IMR-90 (cell line): ENCODE data around the gene CDK6. TPM values are rescaled to one million over a fixed set of nuclear protein-coding genes. Genes with fewer than 3 reads are reported as not detected.

ENCODE experiments used
- ATAC-seq: fragments of 200-7000 bp; cut with Tn5 transposase; 2 replicates; pipeline ENCODE4 v1.9.1; 2020; ENCODE audit warnings: low read depth, mild to moderate bottlenecking, moderate library complexity
- BruUV-seq: library from RNA; stranded (reverse); fragments of 400-500 nt; replicated peaks from 2 replicates; lab custom pipeline; 2021; lab: Mats Ljungman, UMichigan
- CTCF ChIA-PET: fragments of 300-600 bp; formaldehyde crosslinking; extraction: SDS; loops from one replicate; lab custom pipeline; 2021; ENCODE audit warnings: antibody characterized with exemption; lab: Yijun Ruan, JAX
- POLR2A ChIA-PET: fragments of 300-600 bp; sonication (Branson Sonifier 250); formaldehyde crosslinking; loops from one replicate; lab custom pipeline; 2022; ENCODE audit warnings: antibody characterized with exemption; ENCODE audit not compliant: unreplicated experiment; lab: Charles Lee
- DNase-seq: peaks from one replicate; pipeline ENCODE4 v3.0.0; 2013
- H2AFZ ChIP-seq: replicated peaks from 2 replicates; pipeline ENCODE3; 2013; ENCODE audit warnings: low read length, mild to moderate bottlenecking; ENCODE audit not compliant: poor library complexity
- H2AK5ac ChIP-seq: 2 replicates; pipeline ENCODE4 v1.6.1; 2013; ENCODE audit warnings: low read depth, low read length, inconsistent platforms
- H2AK9ac ChIP-seq: replicated peaks from 2 replicates; pipeline ENCODE3; 2013; ENCODE audit warnings: mild to moderate bottlenecking, low read depth, low read length, moderate library complexity; ENCODE audit not compliant: poor library complexity
- H2BK120ac ChIP-seq: 2 replicates; pipeline ENCODE4 v1.6.1; 2013; ENCODE audit warnings: low read depth, low read length, inconsistent platforms
- H2BK15ac ChIP-seq: 3 replicates; pipeline ENCODE4 v1.6.1; 2013; ENCODE audit warnings: low read depth, low read length, inconsistent platforms
- H2BK20ac ChIP-seq: 2 replicates; pipeline ENCODE4 v1.6.1; 2013; ENCODE audit warnings: low read depth, mild to moderate bottlenecking, inconsistent platforms, low read length, moderate library complexity
- H2BK5ac ChIP-seq: 2 replicates; pipeline ENCODE4 v1.6.1; 2013; ENCODE audit warnings: mild to moderate bottlenecking, low read depth, low read length, inconsistent platforms; ENCODE audit not compliant: poor library complexity, severe bottlenecking
- H3K14ac ChIP-seq: replicated peaks from 2 replicates; pipeline ENCODE4 v1.6.1; 2013; ENCODE audit warnings: low read depth, low read length, inconsistent platforms
- H3K18ac ChIP-seq: 2 replicates; pipeline ENCODE4 v1.6.1; 2013; ENCODE audit warnings: low read depth, low read length, control low read depth
- H3K23ac ChIP-seq: 2 replicates; pipeline ENCODE4 v1.6.1; 2013; ENCODE audit warnings: low read depth, low read length, inconsistent platforms
- H3K27ac ChIP-seq: 2 replicates; pipeline ENCODE4 v1.5.1; 2013; ENCODE audit warnings: mild to moderate bottlenecking, control low read depth, low read length; ENCODE audit not compliant: insufficient read depth
- H3K27me3 ChIP-seq: 2 replicates; pipeline ENCODE4 v1.6.1; 2013; ENCODE audit warnings: low read length; ENCODE audit not compliant: control insufficient read depth, insufficient read depth
- H3K36me3 ChIP-seq: 2 replicates; pipeline ENCODE4 v1.6.1; 2013; ENCODE audit warnings: low read length, mixed read lengths; ENCODE audit not compliant: control insufficient read depth, insufficient read depth
- H3K4ac ChIP-seq: 2 replicates; pipeline ENCODE4 v1.6.1; 2013; ENCODE audit warnings: low read depth, low read length, inconsistent platforms
- H3K4me1 ChIP-seq: 2 replicates; pipeline ENCODE4 v1.6.1; 2013; ENCODE audit warnings: low read length, mixed read lengths; ENCODE audit not compliant: control insufficient read depth, insufficient read depth
- H3K4me2 ChIP-seq: 2 replicates; pipeline ENCODE4 v1.6.1; 2013; ENCODE audit warnings: low read depth, mild to moderate bottlenecking, control low read depth, low read length, moderate library complexity
- H3K4me3 ChIP-seq: 2 replicates; pipeline ENCODE4 v1.5.1; 2013; ENCODE audit warnings: low read depth, mild to moderate bottlenecking, control low read depth, low read length, moderate library complexity; ENCODE audit not compliant: insufficient read depth
- H3K56ac ChIP-seq: 2 replicates; pipeline ENCODE4 v1.6.1; 2013; ENCODE audit warnings: low read length, inconsistent platforms; ENCODE audit not compliant: insufficient read depth; ENCODE audit errors: extremely low read depth
- H3K79me1 ChIP-seq, 2 experiments: 2 replicates each; pipeline ENCODE4 v1.6.1; 2013; ENCODE audit warnings: low read length in 2 of 2, inconsistent platforms in 1 of 2, low read depth in 1 of 2
- H3K9ac ChIP-seq: 2 replicates; pipeline ENCODE4 v1.6.1; 2013; ENCODE audit warnings: low read depth, low read length, control low read depth
- H3K9me1 ChIP-seq: 2 replicates; pipeline ENCODE4 v1.6.1; 2013; ENCODE audit warnings: low read length, inconsistent platforms; ENCODE audit not compliant: insufficient read depth
- H3K9me3 ChIP-seq: 2 replicates; pipeline ENCODE4 v1.6.1; 2013; ENCODE audit warnings: low read length; ENCODE audit not compliant: control insufficient read depth, insufficient read depth
- H4K20me1 ChIP-seq: 2 replicates; pipeline ENCODE4 v1.6.1; 2013; ENCODE audit warnings: low read length, inconsistent platforms; ENCODE audit not compliant: insufficient read depth
- H4K5ac ChIP-seq: 2 replicates; pipeline ENCODE4 v1.6.1; 2013; ENCODE audit warnings: mild to moderate bottlenecking, low read depth, low read length, control low read depth
- H4K8ac ChIP-seq, 2 experiments: 2 replicates each; pipeline ENCODE4 v1.6.1; 2013; ENCODE audit warnings: low read depth in 2 of 2, low read length in 2 of 2, control low read depth in 1 of 2, inconsistent platforms in 1 of 2
- H4K91ac ChIP-seq: 2 replicates; pipeline ENCODE4 v1.6.1; 2013; ENCODE audit warnings: low read depth, low read length, inconsistent platforms; ENCODE audit not compliant: insufficient read depth
- CHD1 ChIP-seq: IDR thresholded peaks from 2 replicates; pipeline ENCODE4 v1.6.1; 2012; ENCODE audit warnings: low read depth, low read length, improper control_type of control experiment
- ELK1 ChIP-seq: fragments of 150-350 bp; IDR thresholded peaks from 2 replicates; pipeline ENCODE4 v1.6.1; 2016; ENCODE audit warnings: low read depth, mild to moderate bottlenecking, low read length, moderate library complexity, borderline replicate concordance
- FOS ChIP-seq: fragments of 150-350 bp; IDR thresholded peaks from 2 replicates; pipeline ENCODE4 v1.6.1; 2016; ENCODE audit warnings: low read depth, low read length
- NFE2L2 ChIP-seq: fragments of 150-350 bp; IDR thresholded peaks from 2 replicates; pipeline ENCODE4 v1.6.1; 2016; ENCODE audit warnings: low read depth, mild to moderate bottlenecking, low read length
- WGBS, 2 experiments: methylation state at CpG; one replicate each; pipeline versions ENCODE4 v1.1.5 to v1.1.7; 2013; ENCODE audit warnings: missing lambda C conversion rate in 2 of 2; ENCODE audit not compliant: insufficient read length in 1 of 2; ENCODE audit errors: extremely low coverage in 2 of 2; 5-methylcytosine and 5-hydroxymethylcytosine counted together
- dilution Hi-C: fragments of 300-500 bp; cut with HindIII; formaldehyde crosslinking; loops from one replicate; pipeline ENCODE4 v1.14.3; 2018; ENCODE audit warnings: low sequenced_read_pairs; ENCODE audit not compliant: unreplicated experiment
- in situ Hi-C: fragments of 300-500 bp; cut with MboI; formaldehyde crosslinking; loops from 3 replicates; pipeline ENCODE4 v1.14.3; 2019; ENCODE audit warnings: low sequenced_read_pairs, inconsistent platforms, mixed read lengths
- intact Hi-C: fragments of 100-400 bp; cut with micrococcal nuclease; formaldehyde crosslinking; loops from 2 replicates; pipeline ENCODE4 v1.10.0; 2022
- polyA plus RNA-seq, 3 experiments: library from polyadenylated mRNA; depleted of rRNA; stranded (reverse); fragments of >200 nt; gene quantifications; 2 replicates each; pipeline ENCODE4 v1.2.3, GENCODE V29; 2012; ENCODE audit warnings: low replicate concordance in 1 of 3
- total RNA-seq: library from RNA; depleted of rRNA; stranded (reverse); fragments of >200 nt; gene quantifications from 2 replicates; pipeline ENCODE4 v1.2.3, GENCODE V29; 2012

Gene CDK6
- total and polyA plus RNA-seq, 2 of the 4 experiments (the other 2 are of a cell fraction) = 21.5 to 195 TPM

DNA sequence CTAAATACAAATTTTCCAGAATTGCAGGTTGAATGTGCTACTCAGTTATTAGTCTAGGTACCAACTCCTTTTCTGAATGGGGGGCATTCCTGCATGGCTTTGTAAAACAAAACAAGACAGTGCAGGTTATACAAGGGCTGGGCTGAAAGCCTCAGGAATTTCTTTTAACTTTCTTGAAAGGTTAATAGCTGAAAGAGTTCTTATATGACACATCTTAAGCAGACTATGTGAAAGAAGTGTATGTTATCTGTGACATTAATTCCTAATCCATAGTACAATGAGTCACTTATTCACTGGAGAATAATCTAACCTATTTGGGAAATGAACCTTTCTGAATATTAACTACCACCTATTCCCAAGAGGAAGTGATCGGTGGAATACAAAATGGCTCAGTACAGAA is 130.5 kb downstream of the CDK6 start:
- DNase-seq (no peak), ATAC-seq (no peak)
- H3K27me3 ChIP-seq = no peaks in the 10 kb centered on the region
- ChIA-PET POLR2A (no interaction called here), CTCF (interaction anchor here (1.5 kb wide), 1 partner anchor 13 kb away, joined by 5 read pairs; no protein-coding TSS in a partner anchor)
- no peak overlapping the region for H2AK9ac ChIP-seq
- H3K27ac ChIP-seq = no peak overlapping the region
- H2BK20ac ChIP-seq = no peak overlapping the region
- no CpG with 5 or more reads among the region's 1 CpG for WGBS, 2 experiments
- peaks cover 4% of the 10 kb centered on the region; the same call in 1 of the 2 replicates for H4K20me1 ChIP-seq
- H3K23ac ChIP-seq = no peak overlapping the region
- no peak overlapping the region for H2AK5ac ChIP-seq
- no peak overlapping the region for H3K4me2 ChIP-seq
- peaks cover 15% of the 10 kb centered on the region for H3K9me1 ChIP-seq
- no peak overlapping the region for H3K9ac ChIP-seq
- H3K4me1 ChIP-seq = peaks cover 9% of the 10 kb centered on the region
- no peak overlapping the region for H4K8ac ChIP-seq
- no peak overlapping the region for H3K56ac ChIP-seq
- H3K14ac ChIP-seq = no peak overlapping the region
- H3K18ac ChIP-seq = no peak overlapping the region
- peaks cover 8% of the 10 kb centered on the region for H3K36me3 ChIP-seq
- H2AFZ ChIP-seq = no peak overlapping the region
- peaks cover 40 to 52% of the 10 kb centered on the region in 2 experiments for H3K79me1 ChIP-seq
- no peak overlapping the region for H2BK120ac ChIP-seq
- dilution Hi-C loops = no loop called here
- no peak overlapping the region for H3K4ac ChIP-seq
- peaks cover 4% of the 10 kb centered on the region; the same call in 1 of the 2 replicates for H3K9me3 ChIP-seq
- H4K91ac ChIP-seq = no peak overlapping the region
- in situ Hi-C loops = no loop called here
- no peak overlapping the region for H2BK15ac ChIP-seq
- H3K4me3 ChIP-seq = no peak overlapping the region
- TF ChIP-seq ELK1 = no peak
- TF ChIP-seq NFE2L2 = no peak
- TF ChIP-seq FOS = no peak
- no peak for TF ChIP-seq CHD1
- H2BK5ac ChIP-seq = no peak overlapping the region
- H4K5ac ChIP-seq = no peak overlapping the region
- BruUV-seq = no TSS peak
- intact Hi-C loops = no loop called here
